Nephron (organoid): ENCODE data around the gene ENKUR.

Experiments used
- H3K27ac Mint-ChIP-seq, 3 experiments: 2 replicates each; pipeline ENCODE4 v1.8.0; 2020; ENCODE audit warnings: mixed read lengths in 3 of 3, mild to moderate bottlenecking in 2 of 3, moderate library complexity in 1 of 3
- H3K27me3 Mint-ChIP-seq: 2 replicates; pipeline ENCODE4 v1.8.0; 2021; ENCODE audit warnings: low read depth, mild to moderate bottlenecking, moderate library complexity, mixed read lengths
- H3K36me3 Mint-ChIP-seq: 2 replicates; pipeline ENCODE4 v1.8.0; 2020; ENCODE audit warnings: low read depth, mixed read lengths
- H3K4me1 Mint-ChIP-seq: 2 replicates; pipeline ENCODE4 v1.8.0; 2020; ENCODE audit warnings: mixed read lengths
- H3K4me3 Mint-ChIP-seq, 3 experiments: 2 replicates each; pipeline ENCODE4 v1.8.0; 2020; ENCODE audit warnings: mild to moderate bottlenecking in 3 of 3, mixed read lengths in 3 of 3, moderate library complexity in 2 of 3
- H3K9me3 Mint-ChIP-seq: 2 replicates; pipeline ENCODE4 v1.8.0; 2020; ENCODE audit warnings: mixed read lengths
- CTCF ChIP-seq, 3 experiments: fragments of 200-600 bp; sonication (generic); IDR thresholded peaks; one replicate each; pipeline ENCODE4 v1.5.0; 2021; ENCODE audit warnings: antibody characterized with exemption in 3 of 3; ENCODE audit not compliant: unreplicated experiment in 3 of 3

ENKUR gene

GRCh38 chr10:24953675-24954074 is 62.3 kb downstream of the ENKUR start:
- Mint-ChIP-seq H3K27me3 (no peaks in the 10 kb centered on the region), H3K36me3 (no peaks in the 10 kb centered on the region), H3K9me3 (no peaks in the 10 kb centered on the region), H3K4me1 (peaks cover 37% of the 10 kb centered on the region), H3K4me3 (peak overlapping the region; percentile 90 to 93 (median 93)), H3K27ac (peak overlapping the region; percentile 97 to 99 (median 97))
- TF ChIP-seq CTCF (IDR thresholded peaks at IDR 0.05; ENCODE audit: unreplicated experiment in 3 of 3): no peak

- Mint-ChIP-seq H3K27ac (peak overlapping the region; percentile 97 to 99 (median 97)), H3K9me3 (no peaks in the 10 kb centered on the region), H3K4me3 (peak overlapping the region; percentile 90 to 93 (median 93)), H3K4me1 (peaks cover 32% of the 10 kb centered on the region), H3K27me3 (no peaks in the 10 kb centered on the region), H3K36me3 (no peaks in the 10 kb centered on the region)
- TF ChIP-seq CTCF (IDR thresholded peaks at IDR 0.05; ENCODE audit: unreplicated experiment in 3 of 3): peak; percentile 20 to 50 (median 24)
Observed at GRCh38 chr10:24952707-24953645, 63.0 kb downstream of the ENKUR start.

- TF ChIP-seq CTCF (IDR thresholded peaks at IDR 0.05; ENCODE audit: unreplicated experiment in 3 of 3): peak in 1 of 3 experiments; percentile 29
- H3K27me3 Mint-ChIP-seq: no peaks in the 10 kb centered on the region
- H3K4me3 Mint-ChIP-seq: peak within 1 kb of the TSS; percentile 90 to 93 (median 93)
- H3K27ac Mint-ChIP-seq: peak within 1 kb of the TSS; percentile 97 to 99 (median 97)
- H3K9me3 Mint-ChIP-seq: no peaks in the 10 kb centered on the region
- peaks cover 30% of the 10 kb centered on the region for H3K4me1 Mint-ChIP-seq
- no peaks in the 10 kb centered on the region for H3K36me3 Mint-ChIP-seq
Observed at GRCh38 chr10:24952143-24952706, 63.7 kb downstream of the ENKUR start, which contains the start of gene PRTFDC1. Gene PRTFDC1, minus strand, starts transcription at chr10:24952606. Its CDS starts 31 bp downstream, at chr10:24952575.

- H3K36me3 Mint-ChIP-seq: no peaks in the 10 kb centered on the region
- peaks cover 27% of the 10 kb centered on the region for H3K4me1 Mint-ChIP-seq
Observed at GRCh38 chr10:24951201-24952142, 64.5 kb downstream of the ENKUR start.

More at GRCh38 chr10:24951201-24952142, 64.5 kb downstream of the ENKUR start:
- Mint-ChIP-seq H3K4me3 (peak overlapping the region; percentile 82 to 85 (median 82)), H3K27ac (peak overlapping the region; percentile 82 to 99 (median 97)), H3K9me3 (no peaks in the 10 kb centered on the region), H3K27me3 (no peaks in the 10 kb centered on the region)
- no peak for TF ChIP-seq CTCF (IDR thresholded peaks at IDR 0.05; ENCODE audit: unreplicated experiment in 3 of 3)
